HG02759 (cell line): ENCODE measurements around the gene EBPL.
"Not testable (repeated sequence)": the region's sequence is repeated elsewhere in the genome, so short reads cannot be mapped to it uniquely, and the experiment has no call there.

Experiments used
- ATAC-seq: cut with Tn5 transposase; IDR thresholded peaks from one replicate; pipeline ENCODE4 v1.9.1; 2021; ENCODE audit warnings: mild to moderate bottlenecking, moderate library complexity; ENCODE audit not compliant: unreplicated experiment

Gene EBPL

DNA sequence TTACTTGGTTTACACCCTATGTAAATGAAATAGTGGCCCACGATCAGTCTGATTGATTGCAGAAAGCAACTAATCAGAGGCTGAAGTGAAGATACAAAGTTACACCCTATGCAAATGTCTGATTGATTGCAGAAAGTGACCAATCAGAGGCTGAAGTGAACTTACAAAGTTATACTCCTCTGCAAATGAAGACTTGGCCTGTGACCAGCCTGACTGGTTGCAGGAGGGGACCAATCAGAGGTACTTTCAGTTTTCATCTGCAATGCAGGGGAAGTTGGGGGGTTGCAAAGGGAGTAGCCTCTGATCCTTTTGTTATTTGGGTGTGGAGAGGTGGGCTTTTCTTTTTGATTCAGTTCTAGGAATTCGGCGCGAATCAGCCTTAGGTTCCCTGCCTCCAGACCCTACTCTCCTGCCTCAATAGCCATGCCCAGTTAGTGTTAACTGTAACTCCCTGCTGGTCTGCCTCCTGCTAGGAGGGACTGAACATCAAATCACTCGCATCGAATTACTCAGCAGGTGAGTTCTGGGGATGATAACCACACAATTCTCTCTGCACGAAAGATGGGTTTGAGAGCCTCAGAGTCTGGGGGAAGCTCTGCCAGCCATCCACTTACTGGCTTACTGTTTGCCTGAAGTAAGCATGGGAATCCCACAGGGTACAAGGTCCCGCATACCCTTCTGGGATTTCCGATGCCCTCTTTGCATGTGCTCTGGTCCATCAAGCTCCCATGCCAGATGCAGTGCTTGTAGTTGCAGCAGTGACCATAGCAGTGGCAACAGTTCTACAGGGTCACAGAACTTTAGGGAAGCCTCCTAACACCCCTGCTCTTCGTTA lies 55.5 kb downstream of the EBPL start:
- peak; percentile 81 for ATAC-seq

DNA sequence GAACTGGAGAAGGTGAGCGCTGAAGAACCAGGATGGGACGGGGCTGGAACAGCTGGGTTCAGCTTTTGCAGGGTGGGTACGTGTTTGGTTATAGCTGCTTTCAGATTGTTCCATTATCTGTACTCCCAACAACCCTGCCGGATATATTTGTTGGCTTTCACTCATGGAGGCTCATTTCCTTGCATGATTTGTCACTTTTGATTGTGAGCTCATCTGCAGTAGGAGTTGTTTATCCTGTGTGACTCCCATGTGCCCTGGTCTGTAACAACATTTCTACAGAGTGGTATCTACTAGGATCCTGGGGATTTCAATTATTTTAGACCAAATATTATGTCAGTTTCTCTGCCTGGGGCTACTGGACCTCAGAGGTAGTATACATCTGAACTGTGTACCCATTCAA lies 57.6 kb downstream of the EBPL start:
- no peak for ATAC-seq

DNA sequence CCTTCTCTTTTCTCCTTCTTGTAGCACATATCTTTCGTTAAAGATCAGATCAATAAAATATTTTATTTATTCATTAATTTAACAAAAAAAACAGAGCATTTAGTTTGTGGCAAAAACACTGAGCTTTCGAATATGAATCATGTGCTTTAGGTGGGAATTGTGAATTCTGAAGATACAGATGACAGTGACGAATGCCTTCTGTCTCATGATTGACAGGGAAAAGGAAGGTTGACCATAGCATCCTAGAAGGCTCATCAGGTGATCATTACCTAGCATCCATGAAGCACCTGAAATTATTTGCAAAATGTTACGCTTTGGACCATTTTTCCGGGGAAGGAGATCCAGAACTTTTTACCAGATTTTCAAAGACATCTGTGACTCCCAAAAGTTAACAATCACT lies 59.1 kb downstream of the EBPL start:
- ATAC-seq: no peak

DNA sequence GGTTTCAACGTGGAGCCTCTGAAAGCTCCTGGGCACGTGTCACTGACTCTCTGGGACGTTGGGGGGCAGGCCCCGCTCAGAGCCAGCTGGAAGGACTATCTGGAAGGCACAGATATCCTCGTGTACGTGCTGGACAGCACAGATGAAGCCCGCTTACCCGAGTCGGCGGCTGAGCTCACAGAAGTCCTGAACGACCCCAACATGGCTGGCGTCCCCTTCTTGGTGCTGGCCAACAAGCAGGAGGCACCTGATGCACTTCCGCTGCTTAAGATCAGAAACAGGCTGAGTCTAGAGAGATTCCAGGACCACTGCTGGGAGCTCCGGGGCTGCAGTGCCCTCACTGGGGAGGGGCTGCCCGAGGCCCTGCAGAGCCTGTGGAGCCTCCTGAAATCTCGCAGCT lies 60.7 kb downstream of the EBPL start:
- ATAC-seq: no peak

DNA sequence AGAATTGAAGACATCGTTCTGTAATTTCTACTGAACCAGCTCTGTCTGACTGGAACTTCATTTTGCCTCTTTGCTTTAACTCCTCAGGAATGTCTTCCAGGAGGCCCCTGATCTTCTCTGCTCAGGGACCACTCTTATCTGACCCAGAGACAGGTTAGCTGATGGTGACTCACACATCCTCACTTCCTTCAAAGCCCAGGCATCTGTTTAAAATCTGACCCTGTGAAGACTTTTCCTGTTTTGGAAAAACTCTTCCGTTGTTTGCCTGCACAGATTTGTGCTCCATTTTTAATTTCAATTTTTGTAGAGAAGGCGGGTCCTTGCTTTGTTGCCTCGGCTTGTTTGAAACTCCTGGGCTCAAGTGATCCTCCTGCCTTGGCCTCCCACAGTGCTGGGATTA lies 61.3 kb downstream of the EBPL start:
- ATAC-seq: no peak

DNA sequence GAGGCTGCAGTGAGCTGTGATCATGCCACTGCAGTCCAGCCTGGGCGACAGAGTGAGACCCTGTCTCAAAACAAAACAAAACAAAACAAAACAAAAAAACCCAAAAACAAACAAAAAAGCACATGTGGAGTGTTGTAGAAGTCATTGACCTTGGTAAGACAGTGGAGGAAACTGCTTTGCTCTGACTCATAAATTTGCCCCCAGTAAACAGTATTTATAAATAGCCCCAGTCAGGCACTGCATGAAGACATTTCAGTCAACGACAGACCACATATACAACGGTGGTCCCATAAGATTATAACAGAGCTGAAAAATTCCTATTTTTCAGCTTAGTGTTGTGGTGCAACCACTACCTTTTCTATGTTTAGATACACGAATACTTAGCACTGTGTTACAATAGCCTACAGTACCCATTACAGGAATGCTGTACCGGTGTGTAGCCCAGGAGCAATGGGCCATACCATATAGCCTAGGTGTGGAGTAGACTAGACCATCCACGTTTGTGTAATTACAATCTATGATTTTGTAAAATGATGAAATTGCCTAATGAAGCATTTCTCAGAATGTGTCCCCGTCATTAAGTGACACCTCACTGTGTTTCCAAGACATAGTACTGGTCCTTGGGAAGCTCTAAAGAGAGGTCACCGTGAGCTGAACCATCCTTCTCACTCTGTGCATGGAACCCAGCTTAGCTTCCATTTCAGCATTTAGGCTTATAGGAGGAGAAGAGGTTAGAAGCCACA lies 61.9 kb downstream of the EBPL start:
- no peak for ATAC-seq

DNA sequence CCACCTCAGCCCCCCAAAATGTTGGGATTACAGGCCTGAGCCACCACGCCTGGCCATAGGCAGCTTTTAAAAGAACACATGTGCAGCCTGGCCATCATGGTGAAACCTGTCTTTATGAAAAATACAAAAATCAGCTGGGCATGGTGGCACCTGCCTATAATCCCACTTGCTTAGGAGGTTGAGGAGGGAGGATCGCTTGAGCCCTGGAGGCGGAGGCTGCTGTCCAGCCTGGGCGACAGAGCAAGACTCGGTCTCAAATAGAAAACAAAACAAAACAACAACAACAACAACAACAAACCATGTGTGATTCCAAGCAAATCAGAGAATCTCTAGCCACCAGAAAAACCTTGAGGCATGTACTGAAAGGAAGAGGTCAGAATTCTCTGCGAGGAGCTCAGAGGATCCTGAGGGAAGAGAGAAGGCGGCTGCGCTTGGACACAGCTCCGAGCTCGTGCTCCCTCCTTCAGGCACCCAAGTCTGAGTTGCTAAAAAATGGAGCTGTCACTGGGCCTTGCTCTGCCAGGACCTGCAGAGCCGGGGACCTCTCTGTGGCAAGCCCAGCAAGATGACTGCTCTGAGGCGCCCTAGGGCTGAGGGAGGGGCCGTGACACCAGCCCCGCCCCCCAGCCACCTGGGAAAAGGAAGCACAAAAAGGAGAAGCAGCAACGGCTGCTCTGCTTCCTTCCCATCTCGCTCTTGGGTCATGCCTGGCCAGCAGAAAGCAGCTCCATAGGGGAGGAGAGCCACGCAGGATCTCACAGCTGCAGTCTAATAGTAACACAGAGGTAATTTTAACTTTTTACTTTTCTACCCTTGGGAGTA lies 63.2 kb downstream of the EBPL start, which contains the start of gene ARL11:
Gene ARL11 (plus strand): TSS at position 677 of the 822 bp plus-strand sequence. CDS start 1,941 bp downstream, outside the sequence.
- ATAC-seq: peak; percentile 97

DNA sequence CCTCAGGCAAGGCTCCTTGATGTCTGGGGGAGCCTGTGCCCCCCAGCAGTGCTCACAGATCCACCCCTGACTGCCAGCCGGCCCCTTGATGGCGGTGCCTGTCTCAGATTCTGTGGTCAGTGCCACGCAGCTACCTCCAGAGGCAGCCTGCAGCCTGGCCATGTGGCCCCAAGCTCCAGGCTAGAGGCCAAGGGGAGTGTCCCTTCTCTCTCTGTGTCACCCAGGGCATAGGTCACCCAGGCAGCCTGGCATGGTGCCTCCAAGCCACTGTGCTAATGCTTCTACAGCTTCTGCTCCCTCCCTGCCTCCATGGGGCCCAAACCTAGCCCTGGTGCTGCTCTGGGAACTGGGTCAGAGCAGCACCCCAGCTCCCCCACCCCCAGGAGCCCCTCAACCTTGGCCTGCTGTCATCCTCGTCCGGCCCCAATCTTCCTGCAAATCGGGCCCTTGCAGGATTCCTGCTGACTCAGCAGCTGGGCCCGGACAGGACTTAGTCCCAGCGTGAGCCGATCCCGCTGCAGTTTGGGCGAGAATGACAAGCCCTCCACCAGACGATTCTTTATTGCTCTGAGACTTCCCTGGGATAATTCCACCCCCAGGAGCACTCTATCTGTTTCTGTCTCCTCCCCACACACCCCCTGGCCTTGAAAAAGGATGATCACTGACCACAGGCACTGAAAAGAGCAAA lies 65.8 kb downstream of the EBPL start:
- no peak for ATAC-seq

DNA sequence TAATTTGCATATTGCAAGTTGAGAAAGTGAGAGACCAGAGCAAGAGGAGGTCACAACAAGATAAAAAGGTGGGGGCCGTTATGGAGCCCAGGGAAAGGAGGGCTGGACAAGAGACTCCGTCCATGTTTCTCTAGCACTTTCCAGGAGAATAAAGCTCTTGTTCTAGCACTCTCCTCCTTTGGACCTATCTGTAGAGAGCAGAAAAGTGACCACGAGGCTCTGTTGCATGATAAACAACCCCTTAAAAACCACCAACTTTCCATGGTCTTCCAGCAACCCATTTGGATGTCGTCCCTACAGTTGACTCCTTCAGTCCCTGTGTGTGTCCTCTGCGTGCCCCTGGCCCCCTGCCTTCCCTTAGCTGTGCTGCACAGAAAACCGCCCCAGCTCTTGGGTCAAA lies 67.1 kb downstream of the EBPL start:
- no peak for ATAC-seq

DNA sequence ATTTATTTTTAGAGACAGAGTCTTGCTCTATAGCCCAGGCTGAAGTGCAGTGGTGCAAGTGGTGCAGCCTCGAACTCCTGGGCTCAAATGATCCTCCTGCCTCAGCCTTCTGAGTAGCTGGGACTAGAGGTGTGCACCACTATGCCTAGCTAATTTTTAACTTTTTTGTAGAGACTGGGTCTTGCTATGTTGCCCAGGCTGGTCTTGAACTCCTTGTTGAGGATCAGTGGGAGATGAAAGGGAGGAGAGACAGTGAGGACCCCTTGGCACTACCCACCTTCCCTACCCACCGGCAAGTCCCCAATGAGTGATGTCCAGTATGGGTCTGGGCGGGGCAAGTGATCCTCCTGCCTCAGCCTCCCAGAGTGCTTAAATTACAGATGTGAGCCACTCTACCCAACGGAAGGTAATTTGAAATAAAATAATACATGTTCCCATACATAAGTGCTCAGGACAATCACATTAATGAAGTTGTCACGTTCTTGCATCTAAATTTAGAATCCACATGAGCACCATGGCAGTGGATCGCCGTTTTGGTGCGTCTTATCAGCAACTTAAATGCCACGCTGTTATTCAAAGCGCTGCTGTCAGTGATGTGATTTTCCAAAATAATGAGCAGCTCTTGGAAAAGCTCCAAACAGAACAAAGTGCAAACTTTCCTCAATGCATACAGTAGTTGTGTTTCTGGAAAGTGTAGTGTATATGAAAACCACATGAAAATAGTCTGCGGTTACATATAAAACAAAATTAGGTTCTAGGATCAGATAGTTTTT lies 68.9 kb downstream of the EBPL start:
- no peak for ATAC-seq

DNA sequence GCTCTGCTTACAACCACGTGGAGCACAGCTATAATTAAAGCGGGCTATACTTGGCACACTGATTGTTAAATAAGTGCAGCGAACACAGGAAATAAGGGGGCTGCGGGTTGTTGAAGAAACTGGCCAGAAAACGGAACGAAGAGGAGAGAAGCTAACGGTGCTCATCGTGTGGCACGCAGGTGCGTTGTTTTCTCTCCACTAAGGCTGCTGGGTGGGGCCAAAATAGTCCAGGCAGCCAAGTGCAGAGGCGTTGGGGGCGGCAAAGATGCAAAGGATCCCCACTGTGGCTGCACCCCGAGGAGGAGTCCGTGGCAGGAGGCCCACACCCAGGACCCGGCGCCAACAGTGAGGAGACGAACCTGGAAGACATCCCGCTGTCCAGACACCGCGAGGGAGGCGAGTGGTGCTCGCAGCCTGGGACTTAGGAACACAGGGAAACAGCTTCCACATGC lies 71.1 kb downstream of the EBPL start:
- peak; percentile 93 for ATAC-seq

DNA sequence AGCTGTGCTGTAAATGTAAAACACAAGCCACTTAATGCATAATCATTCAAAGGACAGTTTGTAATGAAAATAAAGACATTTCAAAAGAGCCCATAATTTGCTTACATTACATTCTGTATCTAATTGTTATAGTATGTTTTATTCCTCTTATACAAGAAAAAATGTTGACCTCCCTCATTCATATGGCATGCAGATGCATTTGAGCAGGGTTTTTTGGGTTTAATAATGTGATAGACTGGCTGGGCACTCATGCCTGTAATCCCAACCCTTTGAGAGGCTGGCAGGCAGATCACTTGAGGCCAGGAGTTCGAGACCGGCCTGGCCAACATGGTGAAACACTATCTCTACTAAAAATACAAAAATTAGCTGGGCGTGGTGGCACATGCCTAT lies 74.6 kb downstream of the EBPL start:
- ATAC-seq: no peak

DNA sequence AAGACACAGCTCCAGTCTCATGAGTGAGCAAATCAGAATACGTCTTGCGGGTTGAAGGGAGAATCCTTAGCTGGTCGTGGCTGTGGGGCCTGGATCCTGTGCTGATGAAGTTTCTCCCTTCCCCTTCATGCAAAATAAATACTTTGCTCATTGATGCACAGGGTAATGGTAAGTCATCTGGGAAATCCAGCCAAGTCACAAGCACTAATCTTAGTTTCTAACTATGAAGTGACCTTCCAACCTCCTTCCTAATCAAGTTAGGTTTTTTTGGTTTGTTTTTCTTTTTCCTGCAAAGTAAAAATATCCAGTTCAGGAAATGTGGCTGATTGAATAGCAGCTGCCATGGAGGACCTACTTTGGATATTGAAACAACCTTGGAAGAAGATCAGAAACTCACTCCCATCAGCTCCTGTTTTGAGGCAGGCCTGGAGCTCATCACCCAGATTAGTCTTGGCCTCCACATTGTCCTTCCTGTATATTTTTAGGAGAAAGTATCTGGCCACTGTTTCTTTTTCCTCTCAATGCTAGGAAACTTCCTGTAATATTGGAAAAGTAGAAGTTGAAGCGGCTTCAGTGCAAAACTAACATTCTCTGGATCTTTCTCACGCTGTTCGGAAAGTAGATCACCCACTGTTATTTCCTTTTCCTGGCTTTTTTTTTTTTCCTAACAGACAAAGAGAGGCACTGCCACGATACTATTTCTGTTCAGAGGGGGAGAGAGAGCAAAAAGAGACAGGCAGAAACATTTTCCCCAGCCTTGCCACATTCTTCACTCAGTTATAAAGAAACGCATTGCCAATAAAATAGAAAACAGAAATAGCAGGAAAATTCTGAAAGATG lies 75.2 kb downstream of the EBPL start:
- ATAC-seq: no peak

DNA sequence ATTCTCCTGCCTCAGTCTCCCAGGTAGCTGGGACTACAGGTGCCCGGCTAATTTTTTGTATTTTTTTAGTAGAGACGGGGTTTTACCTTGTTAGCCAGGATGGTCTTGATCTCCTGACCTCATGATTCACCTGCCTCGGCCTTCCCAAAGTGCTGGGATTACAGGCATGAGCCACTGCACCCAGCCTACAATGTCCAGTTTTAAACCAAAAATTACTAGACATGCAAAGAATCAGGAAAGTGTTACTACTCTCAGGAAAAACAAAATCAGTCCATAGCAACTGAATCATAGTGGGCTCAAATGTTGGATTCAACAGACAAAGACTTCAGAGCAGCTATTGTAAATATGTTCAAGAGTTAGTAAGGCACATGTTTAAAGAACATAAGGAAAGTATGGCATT lies 79.2 kb downstream of the EBPL start:
- not testable (repeated sequence) for ATAC-seq
